NCI-H510A treated with DMSO at 0.1 percent for 48 hours (cell line): ENCODE measurements around the gene TAS1R2.
"Not testable (repeated sequence)": the region's sequence is repeated elsewhere in the genome, so short reads cannot be mapped to it uniquely, and the experiment has no call there.

Experiments used
- DNase-seq: peaks from one replicate; lab custom pipeline; 2025; lab: John Stamatoyannopoulos, UW

Gene TAS1R2

DNA sequence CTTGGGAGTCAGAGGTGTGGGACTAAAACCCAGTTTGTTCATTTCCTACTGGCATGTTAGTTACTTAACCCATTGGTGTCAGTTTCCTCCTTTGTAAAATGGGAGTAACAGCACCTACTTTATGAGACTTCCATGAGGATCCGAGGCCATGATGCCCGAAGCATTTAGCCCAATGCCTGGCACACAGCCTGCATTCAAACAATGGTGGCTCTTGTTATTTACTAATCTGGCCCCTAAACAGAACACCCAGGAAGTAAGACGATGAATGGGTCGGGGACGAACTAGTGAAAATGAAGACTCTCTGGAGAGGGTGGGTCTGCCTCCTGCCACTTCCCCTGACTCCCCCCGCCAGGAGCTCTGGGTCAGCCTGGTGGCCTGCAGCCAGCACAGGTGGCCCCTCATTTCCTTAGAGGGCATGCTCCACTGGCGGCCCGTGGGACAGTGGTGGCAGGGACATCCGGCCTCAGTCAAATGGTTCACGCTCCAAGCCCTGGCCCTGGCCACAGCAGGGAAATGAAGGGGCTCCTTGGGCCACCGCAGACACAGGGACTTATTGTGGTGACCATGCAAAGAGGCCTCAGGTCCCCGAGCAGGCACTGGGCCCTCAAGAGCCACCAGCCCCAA lies 9.5 kb upstream of the TAS1R2 start:
- no peak for DNase-seq

DNA sequence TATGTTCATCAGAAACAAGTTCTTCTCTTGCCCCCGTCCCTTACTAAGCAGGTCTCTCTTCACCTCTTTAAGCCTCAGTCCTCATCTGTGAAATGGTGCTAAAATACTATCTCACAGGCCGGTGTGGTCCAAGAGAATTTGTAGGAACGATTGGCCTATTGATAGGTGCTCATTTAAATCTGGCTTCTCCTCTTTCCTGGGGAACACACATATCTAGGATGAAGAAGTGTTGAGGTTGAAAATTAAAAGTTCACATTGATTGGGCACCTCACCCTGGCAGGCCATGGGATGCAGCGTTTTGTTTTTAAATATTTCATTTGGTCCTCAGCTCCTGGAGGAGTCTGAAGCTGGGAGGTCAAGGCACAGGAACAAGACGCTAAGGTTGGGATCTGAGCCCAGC lies 8.9 kb upstream of the TAS1R2 start:
- no peak for DNase-seq

DNA sequence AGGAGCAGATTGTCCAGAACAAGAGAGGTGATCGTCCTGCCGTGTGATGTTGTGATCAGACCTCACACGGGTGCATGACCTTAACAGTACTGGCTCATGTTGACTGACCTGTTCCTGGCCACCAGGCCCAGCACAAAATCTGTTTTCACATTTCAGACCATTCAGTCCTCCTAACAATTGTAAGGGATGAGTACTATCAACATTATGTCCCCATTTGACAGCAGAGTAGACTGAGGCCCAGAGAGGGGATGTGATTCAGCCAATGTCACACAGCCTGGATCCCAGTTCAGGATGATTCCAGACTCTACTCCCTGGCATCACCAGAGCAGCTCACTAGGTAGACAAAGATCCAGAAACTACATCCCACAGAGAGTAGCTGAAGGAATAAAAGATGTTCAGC lies 7.4 kb upstream of the TAS1R2 start:
- no peak for DNase-seq

DNA sequence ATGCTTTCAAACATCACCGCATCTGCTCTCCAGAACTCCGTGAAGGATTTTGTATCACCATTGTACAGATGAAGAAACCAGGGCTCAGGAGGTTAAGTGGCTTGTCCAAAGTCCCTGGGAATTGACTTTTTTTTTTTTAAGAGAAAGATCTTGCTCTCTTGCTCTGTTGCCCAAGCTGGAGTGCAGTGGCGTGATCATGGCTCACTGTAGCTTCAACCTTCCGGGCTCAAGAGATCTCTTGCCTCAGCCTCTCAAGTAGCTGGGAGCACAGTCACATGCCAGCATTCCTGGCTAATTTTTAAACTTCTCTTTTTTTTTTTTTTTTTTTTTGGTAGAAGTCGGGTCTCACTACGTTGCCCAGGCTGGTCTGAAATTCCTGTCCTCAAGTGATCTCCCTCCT lies 6.9 kb upstream of the TAS1R2 start:
- no peak for DNase-seq

DNA sequence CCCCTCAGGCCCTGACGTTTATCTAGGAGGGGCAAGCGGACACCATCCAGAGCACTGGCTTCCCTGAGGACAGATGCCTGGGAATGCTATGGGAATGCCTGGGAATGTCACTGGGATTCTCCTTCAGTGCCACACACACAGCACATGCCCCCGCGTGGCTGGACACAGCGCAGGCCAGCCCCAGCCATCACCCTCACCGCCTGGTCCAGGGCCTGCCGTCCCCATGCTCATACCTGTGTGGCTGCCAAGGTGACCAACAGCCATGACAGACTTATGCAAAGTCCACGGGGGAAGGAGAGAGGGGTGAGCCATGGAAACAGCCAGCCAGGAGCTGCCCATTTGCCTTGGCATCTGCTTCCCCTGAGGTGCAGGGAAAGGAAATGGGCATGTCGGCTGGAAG lies 5.7 kb upstream of the TAS1R2 start:
- no peak for DNase-seq

DNA sequence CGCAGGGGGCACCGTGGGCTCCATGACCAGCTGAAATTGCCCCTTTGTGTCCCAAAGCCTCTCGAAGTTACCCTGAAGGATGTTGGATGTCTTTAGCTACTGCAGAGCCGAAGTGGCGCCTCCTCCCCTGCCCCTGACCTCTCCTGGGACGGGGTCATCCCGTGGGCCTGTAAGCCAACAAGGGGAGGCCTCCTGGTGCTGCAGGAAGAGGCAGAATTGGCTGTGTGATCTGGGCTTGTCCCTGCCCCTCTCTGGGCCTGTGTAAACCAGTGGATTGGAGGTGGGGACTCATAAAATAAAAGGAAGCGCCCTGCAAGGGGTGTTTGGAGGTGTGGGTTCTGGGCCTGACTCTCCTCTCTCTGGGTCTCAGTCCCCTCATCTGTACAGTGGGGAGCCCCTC lies 2.1 kb upstream of the TAS1R2 start:
- no peak for DNase-seq

DNA sequence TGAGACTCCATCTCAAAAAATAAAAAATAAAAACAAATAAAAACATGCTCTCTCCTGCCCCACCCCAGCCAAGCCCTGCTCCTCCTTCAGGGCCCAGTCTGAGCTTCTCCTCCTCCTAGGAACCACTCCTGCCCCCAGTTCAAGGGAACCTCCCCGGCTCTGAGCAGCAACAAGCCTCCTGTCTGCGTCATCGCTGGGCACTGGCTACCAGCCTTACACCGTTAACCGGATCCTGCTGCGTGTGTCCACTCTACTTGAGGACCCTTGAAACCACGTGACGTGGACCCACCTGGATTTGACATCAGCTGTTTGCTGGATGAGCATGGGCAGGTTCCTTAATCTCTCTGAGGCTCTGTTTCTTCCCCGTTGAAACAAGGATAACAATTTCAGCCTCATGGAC lies 1.6 kb upstream of the TAS1R2 start:
- DNase-seq, result no peak

DNA sequence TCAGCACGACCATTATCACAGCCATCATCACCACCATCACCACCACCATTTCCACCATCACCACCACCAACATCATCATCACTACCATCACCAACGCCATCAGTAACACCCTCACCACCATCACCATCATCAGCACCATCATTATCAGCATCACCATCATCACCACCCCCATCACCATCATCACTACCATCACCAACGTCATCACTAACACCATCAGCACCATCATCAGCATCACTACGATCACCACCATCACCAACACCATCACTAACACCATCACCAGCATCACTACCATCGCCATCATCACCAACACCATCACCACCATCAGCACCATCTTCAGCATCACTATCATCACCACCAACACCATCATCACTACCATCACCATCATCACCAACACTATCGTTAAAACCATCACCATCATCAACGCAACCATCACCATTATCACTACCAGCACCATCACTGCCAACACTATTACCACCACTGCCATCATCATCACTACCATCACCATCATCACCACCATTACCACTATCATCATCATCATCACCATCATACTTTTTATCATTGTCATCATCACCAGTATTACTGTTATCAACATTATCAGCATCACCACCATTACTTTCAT lies 1.3 kb downstream of the TAS1R2 start:
- DNase-seq, result no peak

DNA sequence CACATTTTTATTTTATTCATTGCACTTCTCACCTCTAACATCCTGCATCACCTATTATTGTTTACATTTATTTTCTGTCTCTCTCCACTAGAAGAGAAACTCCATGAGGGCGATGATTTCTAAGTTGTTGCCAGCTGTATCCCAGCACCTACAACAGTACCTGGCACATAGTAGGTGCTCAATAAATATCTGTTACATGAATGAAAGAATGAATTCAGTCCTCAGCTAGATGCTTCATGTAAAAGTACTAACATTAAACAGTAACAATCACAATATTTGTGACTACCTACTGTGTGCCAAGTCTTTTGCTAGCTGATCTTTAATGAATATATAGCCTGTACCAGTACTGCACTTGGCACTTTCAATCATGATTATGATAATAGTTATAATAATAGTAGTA lies 3.0 kb downstream of the TAS1R2 start:
- DNase-seq, result no peak

DNA sequence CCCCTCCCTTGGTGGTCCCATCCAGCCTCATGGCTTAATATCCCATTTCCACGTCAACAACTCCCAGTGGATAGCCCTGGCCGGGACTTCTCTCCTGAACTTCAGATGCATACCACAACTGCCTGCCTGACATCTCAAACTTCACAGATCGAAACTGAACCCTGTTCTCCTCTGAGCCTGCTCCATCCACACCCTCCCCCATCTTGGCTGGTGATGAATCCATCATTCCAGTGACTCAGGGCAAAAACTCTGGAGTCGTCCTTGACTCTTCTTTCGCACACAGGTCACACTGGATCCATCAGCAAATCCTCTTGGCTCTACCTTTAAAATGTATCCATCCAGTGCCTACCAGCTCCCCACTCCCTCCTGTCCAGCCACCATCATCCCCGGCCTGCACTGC lies 3.9 kb downstream of the TAS1R2 start:
- no peak for DNase-seq

DNA sequence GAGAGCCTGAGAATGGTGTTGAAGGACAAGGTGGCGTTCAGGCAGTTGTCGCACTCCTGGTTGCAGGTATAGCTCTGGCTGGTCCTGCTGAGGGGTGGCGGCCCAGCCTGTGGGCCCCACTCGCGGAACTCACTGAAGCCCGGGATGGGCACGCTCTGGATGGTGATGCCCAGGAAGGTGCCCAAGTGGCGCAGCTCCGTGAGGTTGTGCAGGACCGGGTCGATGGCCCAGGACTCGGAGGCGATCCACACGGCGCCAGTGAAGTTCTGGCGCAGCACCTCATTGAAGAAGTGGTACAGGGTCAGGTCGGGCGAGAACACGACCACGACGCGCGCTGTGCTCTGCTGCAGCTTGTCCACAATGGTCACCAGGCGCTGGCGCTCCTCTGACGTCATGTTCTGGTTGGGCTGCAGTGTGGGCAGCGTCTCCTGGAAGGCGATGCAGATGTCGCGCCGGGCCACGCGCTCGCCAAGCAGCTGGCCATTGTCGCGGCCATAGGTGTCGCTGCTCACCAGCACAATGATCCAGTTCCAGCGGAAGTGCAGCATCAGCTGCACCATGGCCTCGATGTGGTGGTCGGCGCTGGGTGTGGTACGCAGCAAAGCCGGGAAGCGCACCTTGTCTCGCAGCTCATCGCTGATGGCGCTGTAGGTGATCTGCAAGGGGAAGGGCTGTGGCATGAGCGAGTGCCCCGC lies 5.0 kb downstream of the TAS1R2 start:
- DNase-seq, result no peak

DNA sequence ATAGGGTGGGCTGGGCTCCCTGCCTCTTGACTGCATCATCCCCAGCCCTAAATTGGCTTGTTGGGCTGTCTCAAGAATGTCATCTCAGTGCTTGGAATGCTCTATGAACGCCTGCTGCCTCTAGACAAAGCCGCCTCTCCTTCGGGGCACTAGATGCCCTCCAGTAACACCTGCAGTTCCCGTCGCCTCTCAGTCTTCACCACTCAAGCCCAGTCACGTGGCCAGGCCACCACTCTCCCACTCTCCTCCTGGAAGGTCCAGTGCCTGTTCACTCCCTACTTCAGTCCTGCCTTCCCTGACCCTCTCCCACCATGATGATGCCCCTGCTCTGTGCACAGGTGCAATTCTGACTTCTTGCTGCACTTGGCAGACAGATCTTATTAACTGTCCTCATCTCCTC lies 7.0 kb downstream of the TAS1R2 start:
- no peak for DNase-seq

DNA sequence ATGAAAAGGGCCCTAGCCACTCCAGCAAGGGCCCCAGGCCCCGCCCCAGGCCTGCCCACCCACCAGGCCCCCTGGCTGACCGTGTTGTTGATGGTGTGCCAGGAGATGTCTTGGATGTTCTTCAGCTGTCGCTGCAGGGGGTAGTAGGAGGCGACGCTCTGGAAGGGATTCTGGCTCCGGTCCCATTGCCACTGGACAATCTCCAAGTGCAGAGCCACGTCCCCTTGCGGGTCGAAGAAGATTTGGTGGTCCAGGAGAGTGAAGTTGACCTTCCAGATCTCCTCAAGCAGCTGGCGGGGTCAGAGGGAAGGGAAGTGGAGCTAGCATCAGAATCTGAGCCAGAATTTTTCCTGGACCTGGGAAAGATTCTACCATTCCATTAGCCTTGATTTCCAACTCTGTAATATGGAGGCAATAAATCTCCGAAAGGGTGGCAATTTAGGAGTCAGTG lies 10.2 kb downstream of the TAS1R2 start:
- no peak for DNase-seq

DNA sequence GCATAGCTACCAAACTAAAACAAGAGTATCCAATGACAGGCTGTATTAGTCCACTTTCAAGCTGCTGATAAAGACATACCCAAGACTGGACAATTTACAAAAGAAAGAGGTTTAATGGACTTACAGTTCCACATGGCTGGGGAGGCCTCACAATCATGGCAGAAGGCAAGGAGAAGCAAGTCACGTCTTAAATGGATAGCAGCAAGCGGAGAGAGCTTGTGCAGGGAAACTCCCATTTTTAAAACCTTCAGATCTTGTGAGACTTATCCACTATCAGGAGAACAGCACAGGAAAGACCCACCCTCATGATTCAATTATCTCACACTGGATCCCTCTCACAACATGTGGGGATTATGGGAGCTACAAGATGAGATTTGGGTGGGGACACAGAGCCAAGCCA lies 11.7 kb downstream of the TAS1R2 start:
- not testable (repeated sequence) for DNase-seq

DNA sequence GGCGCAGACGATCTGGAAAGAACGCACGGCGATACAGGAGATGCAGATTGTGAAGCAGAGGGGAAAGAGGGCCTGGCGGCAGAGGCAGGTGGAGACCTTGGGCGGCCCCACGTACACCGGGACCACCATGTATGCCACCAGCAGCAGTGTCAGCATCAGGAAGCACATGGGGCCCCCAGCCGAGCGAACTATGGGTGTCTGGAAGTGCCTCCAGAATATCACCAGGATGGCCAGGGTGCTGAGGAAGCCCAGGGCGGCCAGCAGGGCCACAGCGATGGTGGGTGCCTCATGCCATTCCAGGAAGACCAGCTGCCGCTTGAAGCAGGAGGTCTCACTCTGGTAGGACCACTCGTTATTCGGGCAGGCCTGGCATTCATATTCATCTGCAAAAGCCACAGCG lies 19.3 kb downstream of the TAS1R2 start:
- no peak for DNase-seq

DNA sequence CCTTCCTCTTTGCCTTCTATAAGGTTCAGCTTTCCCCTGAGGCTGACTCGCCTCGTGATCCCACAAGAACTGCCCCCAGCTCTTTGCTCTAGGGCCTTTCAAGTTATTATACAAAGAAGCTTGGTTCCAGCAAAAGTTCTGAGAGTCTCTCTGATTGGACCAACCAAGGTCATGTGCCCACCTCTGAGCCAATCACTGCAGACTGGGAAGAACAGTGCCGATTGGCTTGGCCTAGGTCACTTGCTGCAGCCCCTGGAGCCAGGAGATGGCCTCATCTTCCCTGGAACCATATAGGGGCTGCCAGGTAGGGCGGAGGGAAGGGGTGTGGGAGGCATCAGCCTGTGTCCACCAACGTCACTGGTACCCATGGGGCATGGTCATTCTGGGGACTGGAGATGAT lies 22.8 kb downstream of the TAS1R2 start:
- DNase-seq, result no peak

DNA sequence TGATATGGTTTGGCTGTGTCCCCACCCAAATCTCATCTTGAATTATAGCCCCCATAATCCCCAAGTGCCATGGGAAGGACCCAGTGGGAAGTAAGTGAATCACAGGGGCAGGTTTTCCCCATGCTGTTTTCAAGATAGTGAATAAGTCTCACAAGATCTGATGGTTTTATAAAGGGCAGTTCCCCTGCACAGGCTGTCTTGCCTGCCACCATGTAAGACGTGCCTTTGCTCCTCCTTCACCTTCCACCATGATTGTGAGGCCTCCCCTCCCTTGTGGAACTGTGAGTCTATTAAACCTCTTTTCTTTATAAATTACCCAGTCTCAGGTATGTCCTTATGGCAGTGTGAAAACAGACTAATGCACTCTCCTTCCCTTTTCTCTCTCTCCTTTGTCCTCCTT lies 27.1 kb downstream of the TAS1R2 start:
- not testable (repeated sequence) for DNase-seq

DNA sequence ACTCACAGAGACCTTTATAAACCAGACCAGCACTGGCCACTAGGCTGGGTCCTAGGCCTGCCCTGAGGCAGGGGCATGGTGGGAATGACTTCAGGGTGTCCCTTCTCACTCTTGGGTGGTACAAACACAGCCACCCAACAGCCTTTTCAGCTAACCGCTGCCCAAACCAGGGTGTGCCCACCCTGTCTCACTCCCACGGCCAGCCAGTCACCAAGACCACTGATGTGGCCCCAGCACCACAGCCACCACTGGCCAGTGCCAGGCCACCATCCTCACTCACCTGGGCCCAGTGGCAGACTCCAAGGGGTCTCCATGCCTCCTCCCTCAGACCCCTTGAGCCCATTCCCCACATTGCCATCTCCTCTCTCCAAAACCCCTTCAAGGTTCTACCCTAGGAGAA lies 27.8 kb downstream of the TAS1R2 start:
- no peak for DNase-seq

DNA sequence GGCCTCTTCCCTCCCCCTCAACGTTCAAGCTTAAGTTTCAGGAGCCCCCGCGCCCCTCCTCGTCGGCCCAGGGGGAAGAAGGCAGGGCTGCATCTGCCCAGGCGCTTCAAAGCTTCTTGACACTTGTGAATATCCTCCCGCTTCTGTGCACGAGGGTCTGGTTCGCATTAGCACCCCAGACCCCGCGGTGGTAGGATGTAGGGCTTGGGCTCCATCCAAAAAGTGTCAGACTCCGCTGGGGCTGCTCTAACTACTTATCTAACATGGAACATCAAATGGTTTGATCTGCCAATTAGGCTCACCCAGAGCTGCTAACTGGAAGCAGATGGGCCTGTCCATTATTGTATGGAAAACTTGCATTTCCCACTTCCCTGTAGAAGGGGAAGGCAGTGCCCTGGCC lies 28.9 kb downstream of the TAS1R2 start:
- DNase-seq, result no peak

DNA sequence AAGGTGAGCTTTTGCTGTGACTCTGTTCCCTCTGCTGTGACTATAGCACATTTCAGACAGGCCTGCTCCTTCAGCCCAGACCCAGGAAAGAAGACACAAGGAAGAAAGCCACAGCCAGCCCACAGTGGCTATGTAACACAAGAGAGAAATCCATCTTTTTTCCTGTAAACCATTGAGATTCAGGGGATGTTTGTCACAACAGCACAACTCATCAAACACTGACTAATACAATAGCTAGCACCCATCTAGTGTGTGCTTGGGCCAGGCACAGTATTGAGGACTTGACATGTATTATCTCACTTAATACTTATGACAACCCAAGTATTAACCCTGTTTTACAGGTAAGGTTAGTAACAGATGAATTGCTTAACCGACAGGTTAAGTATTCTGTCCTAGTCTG lies 29.8 kb downstream of the TAS1R2 start:
- DNase-seq, result no peak

DNA sequence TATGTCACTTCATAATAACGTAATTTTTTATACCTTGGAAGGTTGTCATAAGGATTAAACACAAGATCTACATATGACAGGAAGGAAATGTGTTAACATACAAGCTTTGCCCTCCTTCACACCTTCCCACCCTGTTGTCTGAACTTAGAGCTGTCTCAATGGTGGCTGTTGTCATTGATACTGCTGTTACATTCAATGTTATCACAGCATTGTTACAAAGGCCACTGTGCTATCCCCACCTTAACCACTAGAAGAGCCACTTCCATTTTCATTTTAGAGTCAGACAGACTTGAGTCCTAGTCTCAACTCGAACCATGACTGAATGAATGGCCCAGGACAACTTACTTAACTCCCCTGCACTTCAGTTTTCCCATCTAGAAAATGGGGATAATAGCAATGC lies 31.2 kb downstream of the TAS1R2 start:
- DNase-seq, result no peak

DNA sequence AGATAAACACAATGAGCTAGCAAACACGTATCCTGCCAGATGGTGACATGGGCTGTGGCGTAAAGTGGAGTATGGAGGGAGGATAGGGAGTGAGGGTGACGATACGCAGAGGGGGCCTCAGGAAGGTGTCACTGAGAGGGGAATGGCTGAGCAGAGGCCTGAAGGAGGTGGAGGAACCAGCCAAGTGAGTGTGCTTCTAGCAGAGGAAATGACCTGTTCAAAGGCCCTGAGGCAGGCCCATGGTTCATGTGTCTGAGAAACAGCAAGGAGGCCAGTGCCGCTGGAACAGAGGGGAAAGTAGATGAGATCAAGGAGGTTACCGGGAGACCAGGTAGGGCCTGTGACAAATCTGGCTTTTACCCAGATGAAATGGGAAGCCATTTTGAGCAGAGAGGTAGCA lies 36.0 kb downstream of the TAS1R2 start:
- no peak for DNase-seq

DNA sequence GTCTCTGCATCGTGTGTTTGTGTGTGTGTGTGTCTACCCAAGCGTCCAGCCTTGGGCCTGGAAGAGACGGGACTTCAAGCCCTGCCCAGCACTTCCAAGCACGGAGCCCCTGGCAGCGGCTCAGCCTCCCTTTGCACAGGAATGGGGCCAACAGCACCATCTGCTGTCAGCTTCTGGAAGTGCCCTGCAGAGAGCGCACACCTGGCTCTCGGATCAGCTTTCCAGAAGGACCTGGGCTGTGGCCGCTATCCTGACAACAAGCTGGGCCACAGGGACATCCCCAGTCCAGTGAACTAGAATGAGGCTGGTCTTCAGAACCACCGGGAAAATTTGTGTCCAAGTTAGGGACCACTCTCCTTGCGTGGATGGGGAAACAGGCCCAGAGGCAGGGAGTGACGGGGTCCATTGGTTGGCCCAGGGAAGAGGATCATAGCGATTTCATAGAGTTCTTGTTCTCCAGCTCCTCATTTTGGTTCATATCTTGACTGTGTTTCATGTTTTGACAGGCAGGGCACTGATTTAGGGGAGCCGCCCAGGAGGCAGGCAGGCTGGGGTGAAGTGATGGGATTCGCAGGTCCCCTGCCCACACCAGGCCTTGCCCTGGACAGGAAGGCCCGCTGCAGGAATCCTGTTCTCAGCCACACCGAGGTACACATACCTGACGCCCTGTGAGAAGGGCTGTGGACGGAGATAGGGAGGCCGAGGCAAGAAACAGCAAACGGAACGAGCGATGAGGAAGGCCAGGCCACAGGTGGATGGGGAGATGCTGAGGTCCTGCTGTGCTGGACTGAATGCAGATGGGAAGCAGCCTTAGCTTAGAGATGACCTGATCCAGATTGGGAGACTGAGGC lies 38.4 kb downstream of the TAS1R2 start:
- DNase-seq, result peak; percentile 49
